ENCODE data around the gene HOXA13. TPM values are rescaled to one million over a fixed set of nuclear protein-coding genes. Genes with fewer than 3 reads are reported as not detected.
A peak's percentile ranks its signal among the peaks of the same experiment; 100 is the strongest.

The HOXA13 gene
- total RNA-seq, 2 experiments from 2014 or later: 0.32 to 0.54 TPM

DNA sequence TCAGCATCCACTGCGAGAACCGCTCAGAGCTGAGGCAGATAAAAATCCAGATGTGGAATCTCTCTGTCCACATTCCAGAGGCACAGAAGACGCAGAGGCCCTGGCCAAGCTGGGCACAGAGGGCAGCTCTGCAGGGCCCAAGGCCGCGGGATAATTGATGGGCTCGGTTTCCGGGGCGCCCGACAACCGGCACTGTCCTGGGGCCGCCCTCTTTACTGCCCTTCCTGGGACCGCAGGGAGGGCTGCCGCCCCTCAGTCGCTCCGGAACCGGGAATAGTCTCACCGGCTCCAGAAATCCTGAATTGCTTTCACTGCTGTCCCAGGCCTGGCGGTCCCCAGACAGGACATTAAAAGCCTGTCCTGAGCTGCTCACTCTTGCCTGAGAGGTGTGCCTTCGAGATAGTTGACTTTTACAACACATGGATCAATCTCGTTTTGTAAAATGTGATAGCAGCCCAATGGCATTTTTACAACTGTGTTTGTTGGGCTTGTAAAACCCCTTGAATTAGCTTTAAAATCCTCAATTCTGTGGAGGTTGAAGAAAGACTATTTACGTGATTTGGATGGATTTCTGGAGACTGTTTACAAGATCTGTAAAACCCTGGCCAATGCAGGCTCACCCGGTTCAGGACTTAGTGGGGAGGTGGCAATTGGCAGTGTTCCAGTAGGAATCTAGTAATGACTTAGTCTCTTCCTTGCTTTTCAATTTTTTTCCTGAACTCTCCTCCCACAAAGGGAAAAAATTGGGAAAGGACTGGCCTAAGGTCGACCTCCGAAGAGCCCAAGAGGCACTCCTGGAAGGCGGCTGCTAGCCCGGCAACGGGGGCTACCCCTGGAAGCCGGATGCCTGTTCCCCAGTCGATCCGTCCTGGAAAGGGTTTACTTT lies 50.9 kb downstream of the HOXA13 start:
- H3K9me2 ChIP-seq (ENCODE audit: insufficient read depth, low read length): no peaks in the 10 kb centered on the region
- peaks cover 8% of the 10 kb centered on the region; the same call in 1 of the 2 replicates for H3K79me2 ChIP-seq (ENCODE audit: insufficient read depth, low read depth, low read length)
- ChIA-PET CTCF (ENCODE audit: unreplicated experiment) (interaction anchor here (0.6 kb wide), 1 partner anchor 784 kb away, joined by 3 read pairs; no protein-coding TSS in a partner anchor), POLR2A (interaction anchor here (0.8 to 2.2 kb wide), 5 partner anchors 14 to 283 kb away, joined by 3 to 5 read pairs (median 4); partner anchors contain the start of gene HOXA1)
- no peaks in the 10 kb centered on the region for H4K20me1 ChIP-seq (ENCODE audit: insufficient read depth, low read length)
- H3K4me2 ChIP-seq (ENCODE audit: low read length): peak overlapping the region; percentile 94
- no peak for DNase-seq (ENCODE audit: low spot score)
- no TSS peak for BruUV-seq (replicated peaks)
- no peak overlapping the region for H3K27ac ChIP-seq (ENCODE audit: low read depth, low read length, poor library complexity, severe bottlenecking)
- peak overlapping the region; percentile 75 for H3K4me3 ChIP-seq (ENCODE audit: low read depth, low read length, poor library complexity, severe bottlenecking)
- peaks cover 36% of the 10 kb centered on the region for H3K4me1 ChIP-seq (ENCODE audit: insufficient read depth, low read length, poor library complexity, severe bottlenecking)
- intact Hi-C loops (cut with micrococcal nuclease; ENCODE audit: unreplicated experiment): no loop called here
- H3K36me3 ChIP-seq (ENCODE audit: insufficient read depth, low read length): peaks cover 7% of the 10 kb centered on the region
- no peaks in the 10 kb centered on the region for H3K9me3 ChIP-seq (ENCODE audit: low read length)
- TF ChIP-seq CTCF (conservative IDR thresholded peaks at IDR 0.05; ENCODE audit: low read length) (no peak), EZH2phosphoT487 (IDR thresholded peaks at IDR 0.05; ENCODE audit: borderline replicate concordance, low read depth, low read length) (no peak)
- H2AFZ ChIP-seq (ENCODE audit: low read length): no peak overlapping the region

DNA sequence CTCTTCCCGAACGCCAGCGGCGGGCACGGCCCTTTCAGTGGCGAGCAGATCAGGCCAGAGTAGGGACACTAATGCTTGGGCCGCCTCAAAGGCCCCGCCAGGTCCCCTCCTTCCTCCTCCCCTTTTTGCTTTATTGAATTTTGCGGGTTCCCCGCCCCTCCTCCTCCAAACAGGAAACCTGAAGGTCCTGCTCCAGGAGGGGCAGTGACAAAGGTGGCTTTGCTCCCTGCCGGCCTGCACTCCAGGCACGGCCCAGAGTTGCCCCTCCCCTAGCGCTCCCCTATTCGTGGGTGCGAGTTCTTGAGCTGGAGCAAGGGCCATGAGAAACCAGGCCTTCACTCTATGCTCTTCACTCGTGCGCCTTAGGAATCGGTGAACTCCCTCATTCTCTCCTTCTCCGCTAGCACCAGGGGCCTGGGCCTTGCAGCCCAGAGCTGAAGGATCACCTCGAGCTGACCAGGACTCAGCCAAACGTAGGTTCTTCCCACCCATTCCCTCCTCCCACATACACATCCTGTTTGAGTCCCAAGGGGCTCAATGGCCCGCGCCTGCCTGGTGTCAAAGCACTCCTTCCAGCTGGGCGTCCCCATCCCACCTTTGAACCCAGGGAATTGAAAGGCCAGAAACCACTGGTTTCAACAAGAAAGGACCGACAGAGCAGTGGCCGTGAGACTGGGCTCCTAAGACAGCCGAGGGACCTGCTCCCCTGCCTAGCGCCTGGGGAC lies 51.7 kb downstream of the HOXA13 start:
- no peaks in the 10 kb centered on the region for H4K20me1 ChIP-seq (ENCODE audit: insufficient read depth, low read length)
- no peaks in the 10 kb centered on the region for H3K9me2 ChIP-seq (ENCODE audit: insufficient read depth, low read length)
- no peak for DNase-seq (ENCODE audit: low spot score)
- no peaks in the 10 kb centered on the region for H3K9me3 ChIP-seq (ENCODE audit: low read length)
- H3K27ac ChIP-seq (ENCODE audit: low read depth, low read length, poor library complexity, severe bottlenecking): no peak overlapping the region
- no peak overlapping the region for H2AFZ ChIP-seq (ENCODE audit: low read length)
- peaks cover 36% of the 10 kb centered on the region for H3K4me1 ChIP-seq (ENCODE audit: insufficient read depth, low read length, poor library complexity, severe bottlenecking)
- intact Hi-C loops (cut with micrococcal nuclease; ENCODE audit: unreplicated experiment): no loop called here
- ChIA-PET CTCF (ENCODE audit: unreplicated experiment) (interaction anchor here (0.6 kb wide), 1 partner anchor 783 kb away, joined by 3 read pairs; no protein-coding TSS in a partner anchor), POLR2A (no interaction called here)
- peaks cover 8% of the 10 kb centered on the region; the same call in 1 of the 2 replicates for H3K79me2 ChIP-seq (ENCODE audit: insufficient read depth, low read depth, low read length)
- H3K4me3 ChIP-seq (ENCODE audit: low read depth, low read length, poor library complexity, severe bottlenecking): peak overlapping the region; percentile 75
- peak overlapping the region; percentile 94 for H3K4me2 ChIP-seq (ENCODE audit: low read length)
- peaks cover 11% of the 10 kb centered on the region for H3K36me3 ChIP-seq (ENCODE audit: insufficient read depth, low read length)
- TF ChIP-seq EZH2phosphoT487 (IDR thresholded peaks at IDR 0.05; ENCODE audit: borderline replicate concordance, low read depth, low read length): no peak
- TF ChIP-seq CTCF (conservative IDR thresholded peaks at IDR 0.05; ENCODE audit: low read length): no peak
- BruUV-seq (replicated peaks): no TSS peak

Measured in OCI-LY7 (cell line).